ENCODE data around the gene CERS1.

The CERS1 gene

DNA sequence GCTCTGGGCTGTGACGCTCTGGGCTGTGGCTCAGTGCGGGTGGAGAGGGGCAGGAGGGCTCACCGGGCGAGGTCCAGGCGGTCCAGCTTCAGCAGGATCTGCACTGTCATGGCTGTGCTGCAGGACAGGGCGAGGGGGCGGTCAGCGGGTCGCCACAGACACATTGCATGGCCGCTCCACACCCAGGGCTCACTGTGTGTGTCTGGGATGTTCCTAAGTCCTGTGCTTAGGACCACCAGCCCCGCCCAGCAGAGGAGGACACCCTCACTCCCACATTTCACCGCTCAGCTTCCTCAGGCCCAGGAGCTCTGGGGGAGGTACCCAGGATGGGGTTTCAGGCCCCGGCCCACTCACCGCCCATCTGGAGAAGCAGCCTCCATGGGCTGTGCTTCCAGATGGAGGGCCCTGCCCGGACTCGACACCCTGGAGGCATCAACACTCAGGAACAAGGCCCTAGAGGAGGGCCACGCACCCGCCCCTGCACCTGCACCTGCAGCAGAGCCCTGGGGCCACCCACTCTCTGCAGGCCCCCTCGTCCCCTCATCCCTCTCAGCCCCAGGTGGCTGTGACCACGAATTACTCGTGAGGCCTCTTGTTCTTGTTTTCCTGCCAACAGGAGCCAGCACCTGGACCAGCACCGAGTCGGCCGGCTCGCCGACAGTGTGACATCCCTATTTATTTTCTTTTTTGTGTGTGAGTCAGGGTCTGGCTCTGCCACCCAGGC, 9.7 kb upstream of the CERS1 start:
- H3K4me3 ChIP-seq (ENCODE audit: low read length), result no peak overlapping the region
- H3K9ac ChIP-seq (ENCODE audit: low read length), result no peak overlapping the region
- H4K20me1 ChIP-seq (ENCODE audit: insufficient read depth, low read length), result peaks cover 3% of the 10 kb centered on the region
- no peak for TF ChIP-seq EZH2phosphoT487 (IDR thresholded peaks at IDR 0.05; ENCODE audit: low read depth)
- TF ChIP-seq, protein P1, sequence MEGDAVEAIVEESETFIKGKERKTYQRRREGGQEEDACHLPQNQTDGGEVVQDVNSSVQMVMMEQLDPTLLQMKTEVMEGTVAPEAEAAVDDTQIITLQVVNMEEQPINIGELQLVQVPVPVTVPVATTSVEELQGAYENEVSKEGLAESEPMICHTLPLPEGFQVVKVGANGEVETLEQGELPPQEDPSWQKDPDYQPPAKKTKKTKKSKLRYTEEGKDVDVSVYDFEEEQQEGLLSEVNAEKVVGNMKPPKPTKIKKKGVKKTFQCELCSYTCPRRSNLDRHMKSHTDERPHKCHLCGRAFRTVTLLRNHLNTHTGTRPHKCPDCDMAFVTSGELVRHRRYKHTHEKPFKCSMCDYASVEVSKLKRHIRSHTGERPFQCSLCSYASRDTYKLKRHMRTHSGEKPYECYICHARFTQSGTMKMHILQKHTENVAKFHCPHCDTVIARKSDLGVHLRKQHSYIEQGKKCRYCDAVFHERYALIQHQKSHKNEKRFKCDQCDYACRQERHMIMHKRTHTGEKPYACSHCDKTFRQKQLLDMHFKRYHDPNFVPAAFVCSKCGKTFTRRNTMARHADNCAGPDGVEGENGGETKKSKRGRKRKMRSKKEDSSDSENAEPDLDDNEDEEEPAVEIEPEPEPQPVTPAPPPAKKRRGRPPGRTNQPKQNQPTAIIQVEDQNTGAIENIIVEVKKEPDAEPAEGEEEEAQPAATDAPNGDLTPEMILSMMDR (IDR thresholded peaks at IDR 0.05; ENCODE audit: low read depth, low read length), result no peak
- H2AFZ ChIP-seq (ENCODE audit: low read depth, low read length), result no peak overlapping the region
- no peaks in the 10 kb centered on the region for H3K9me3 ChIP-seq (ENCODE audit: insufficient read depth, low read length)
- no peaks in the 10 kb centered on the region for H3K27me3 ChIP-seq (ENCODE audit: low read depth, low read length)
- H3K4me1 ChIP-seq (ENCODE audit: low read length), result no peaks in the 10 kb centered on the region
- no peaks in the 10 kb centered on the region for H3K79me2 ChIP-seq (ENCODE audit: low read length)
- H3K36me3 ChIP-seq (replicated peaks; ENCODE audit: low read depth, low read length), result peaks cover 27% of the 10 kb centered on the region
- no peak overlapping the region for H3K27ac ChIP-seq (ENCODE audit: low read length)
- no peak overlapping the region for H3K4me2 ChIP-seq (ENCODE audit: low read length)

DNA sequence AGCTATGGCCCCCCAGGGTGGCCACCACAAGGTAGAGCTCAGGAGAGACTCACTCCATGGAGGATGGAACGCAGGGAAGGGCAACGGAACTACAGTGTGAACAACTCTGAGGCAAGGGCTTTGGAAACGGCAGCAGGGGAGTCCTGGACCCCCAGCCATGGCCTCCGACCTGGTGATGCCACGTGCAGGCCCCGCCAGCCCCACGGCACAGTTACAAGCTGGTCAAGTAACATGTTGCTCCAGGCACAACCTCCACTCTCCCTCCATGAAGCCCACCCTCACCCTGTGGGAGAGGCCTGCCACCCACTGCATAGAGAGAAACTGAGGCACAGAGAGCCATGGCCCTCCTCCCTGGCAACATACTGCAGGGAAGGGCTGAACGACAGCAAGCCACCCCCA, 9.1 kb upstream of the CERS1 start:
- TF ChIP-seq EZH2phosphoT487 (IDR thresholded peaks at IDR 0.05; ENCODE audit: low read depth), result no peak
- TF ChIP-seq, protein P1 (IDR thresholded peaks at IDR 0.05; ENCODE audit: low read depth, low read length), result no peak
- no peak overlapping the region for H3K9ac ChIP-seq (ENCODE audit: low read length)
- peaks cover 25% of the 10 kb centered on the region for H3K36me3 ChIP-seq (replicated peaks; ENCODE audit: low read depth, low read length)

DNA sequence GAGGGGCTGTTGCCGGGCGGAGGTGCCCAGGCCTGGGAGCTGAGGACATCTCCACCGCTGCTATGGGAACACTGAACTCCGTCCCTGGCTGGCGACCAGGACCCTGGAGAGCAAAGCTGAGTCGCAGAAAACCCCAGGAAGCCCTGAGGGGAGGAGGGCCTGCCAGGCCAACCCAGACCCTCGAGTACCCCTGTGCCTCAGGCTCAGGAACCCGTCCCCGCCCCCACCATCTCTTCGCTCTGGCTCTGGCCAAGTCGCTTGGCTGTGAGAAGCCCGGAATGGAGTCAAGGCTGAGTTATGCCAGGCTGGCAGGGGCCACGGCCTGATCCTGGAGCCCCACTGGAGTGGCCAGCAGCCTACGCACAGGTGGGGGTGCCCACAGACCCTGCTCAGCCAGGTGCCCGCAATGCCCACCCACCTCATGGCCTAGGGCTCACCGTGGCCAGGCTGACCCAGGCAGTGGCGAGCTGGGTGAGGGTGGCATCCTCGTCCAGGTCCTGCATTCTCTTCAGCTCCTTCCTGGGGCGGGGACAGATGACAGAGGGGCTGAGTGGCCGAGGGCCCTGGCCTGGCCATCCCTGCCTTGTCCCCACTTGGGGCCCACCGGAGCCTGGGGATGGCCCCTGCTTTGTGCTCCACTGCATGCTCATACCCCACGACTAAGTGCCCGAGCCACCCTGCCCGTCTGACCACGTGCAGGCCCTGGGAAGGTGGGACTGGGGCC, 8.5 kb upstream of the CERS1 start:
- Histone ChIP-seq H3K79me2 (ENCODE audit: low read length) (no peaks in the 10 kb centered on the region), H4K20me1 (ENCODE audit: insufficient read depth, low read length) (peaks cover 3% of the 10 kb centered on the region), H3K9me3 (ENCODE audit: insufficient read depth, low read length) (no peaks in the 10 kb centered on the region), H3K4me3 (ENCODE audit: low read length) (no peak overlapping the region), H3K4me2 (ENCODE audit: low read length) (no peak overlapping the region), H3K4me1 (ENCODE audit: low read length) (no peaks in the 10 kb centered on the region), H3K27me3 (ENCODE audit: low read depth, low read length) (no peaks in the 10 kb centered on the region), H2AFZ (ENCODE audit: low read depth, low read length) (no peak overlapping the region), H3K36me3 (replicated peaks; ENCODE audit: low read depth, low read length) (peaks cover 25% of the 10 kb centered on the region), H3K27ac (ENCODE audit: low read length) (no peak overlapping the region), H3K9ac (ENCODE audit: low read length) (no peak overlapping the region)
- TF ChIP-seq, protein P1 (IDR thresholded peaks at IDR 0.05; ENCODE audit: low read depth, low read length), result no peak
- no peak for TF ChIP-seq EZH2phosphoT487 (IDR thresholded peaks at IDR 0.05; ENCODE audit: low read depth)

More for the DNA sequence above, 9.1 kb upstream of the CERS1 start:
- Histone ChIP-seq H3K9me3 (ENCODE audit: insufficient read depth, low read length) (no peaks in the 10 kb centered on the region), H4K20me1 (ENCODE audit: insufficient read depth, low read length) (peaks cover 3% of the 10 kb centered on the region), H3K4me2 (ENCODE audit: low read length) (no peak overlapping the region), H2AFZ (ENCODE audit: low read depth, low read length) (no peak overlapping the region), H3K4me1 (ENCODE audit: low read length) (no peaks in the 10 kb centered on the region), H3K4me3 (ENCODE audit: low read length) (no peak overlapping the region), H3K27me3 (ENCODE audit: low read depth, low read length) (no peaks in the 10 kb centered on the region), H3K27ac (ENCODE audit: low read length) (no peak overlapping the region), H3K79me2 (ENCODE audit: low read length) (no peaks in the 10 kb centered on the region)
